ENCODE measurements around the gene ECE1. TPM values are rescaled to one million over a fixed set of nuclear protein-coding genes. Genes with fewer than 3 reads are reported as not detected.

ECE1 gene
- total RNA-seq, 1 experiment from 2014 or later, result 192 TPM

GRCh38 chr1:21176586-21177555 is 113.4 kb downstream of the ECE1 start, which contains the start of gene EIF4G3:
Gene EIF4G3, minus strand, starts transcription at chr1:21176897. Its CDS starts 174,155 bp downstream, at chr1:21002742.
- DNase-seq (ENCODE audit: low read depth, low spot score) (peak; percentile 91), ATAC-seq (peak; percentile 97)
- H3K36me3 ChIP-seq (ENCODE audit: control insufficient read depth, insufficient read depth, low read length), result peaks cover 3% of the 10 kb centered on the region; the same call in 1 of the 2 replicates
- peak; percentile 86; the same call in 1 of the 2 replicates for TF ChIP-seq POLR2AphosphoS5 (IDR thresholded peaks at IDR 0.05; ENCODE audit: low read depth, low read length)
- TF ChIP-seq REST (IDR thresholded peaks at IDR 0.05; ENCODE audit: insufficient read depth in 1 of 2, low read depth in 2 of 2, low read length in 1 of 2), result no peak
- TF ChIP-seq TCF7L2 (IDR thresholded peaks at IDR 0.05; ENCODE audit: low read depth, low read length), result 0 out of 2 replicates have a peak, but pooled peaks have one; percentile 63
- peak within 1 kb of the TSS; percentile 93 to 94 for H3K4me3 ChIP-seq (ENCODE audit: low read depth in 2 of 2, low read length in 2 of 2)
- H3K4me1 ChIP-seq (ENCODE audit: control insufficient read depth, insufficient read depth, low read length), result peaks cover 10% of the 10 kb centered on the region; the same call in 1 of the 2 replicates
- no peaks in the 10 kb centered on the region for H3K9me3 ChIP-seq (ENCODE audit: control insufficient read depth, insufficient read depth, low read depth, low read length)
- in situ Hi-C loops (cut with HindIII; ENCODE audit: low pct_unique_long_range_greater_than_20kb, low sequenced_read_pairs) (no loop called here), intact Hi-C loops (cut with micrococcal nuclease; ENCODE audit: unreplicated experiment) (no loop called here)
- no peaks in the 10 kb centered on the region for H3K27me3 ChIP-seq (ENCODE audit: control insufficient read depth, insufficient read depth, low read length)
- no TSS peak for BruUV-seq (replicated peaks)
- peak within 1 kb of the TSS; percentile 94 for H3K27ac ChIP-seq (ENCODE audit: low read length)
- POLR2A ChIA-PET, result no interaction called here
- CTCF ChIA-PET, result no interaction called here

- TF ChIP-seq SIN3A (IDR thresholded peaks at IDR 0.05; ENCODE audit: borderline replicate concordance, insufficient read depth, low read depth, low read length) (0 out of 2 replicates have a peak, but pooled peaks have one; percentile 42), TCF7L2 (IDR thresholded peaks at IDR 0.05; ENCODE audit: low read depth, low read length) (no peak)
- peaks cover 17% of the 10 kb centered on the region; the same call in 1 of the 2 replicates for H3K4me1 ChIP-seq (ENCODE audit: control insufficient read depth, insufficient read depth, low read length)
- no TSS peak for BruUV-seq (replicated peaks)
- ATAC-seq (peak; percentile 14), DNase-seq (ENCODE audit: low read depth, low spot score) (no peak)
- in situ Hi-C loops (cut with HindIII; ENCODE audit: low pct_unique_long_range_greater_than_20kb, low sequenced_read_pairs) (no loop called here), intact Hi-C loops (cut with micrococcal nuclease; ENCODE audit: unreplicated experiment) (no loop called here)
- ChIA-PET POLR2A (interaction anchor here (1.0 kb wide), 1 partner anchor 20 kb away, joined by 4 read pairs; no protein-coding TSS in a partner anchor), CTCF (interaction anchor here (0.6 kb wide), 1 partner anchor 196 kb away, joined by 4 read pairs; no protein-coding TSS in a partner anchor)
- H3K9me3 ChIP-seq (ENCODE audit: control insufficient read depth, insufficient read depth, low read depth, low read length), result no peaks in the 10 kb centered on the region
- peak overlapping the region; percentile 73 for H3K27ac ChIP-seq (ENCODE audit: low read length)
- H3K36me3 ChIP-seq (ENCODE audit: control insufficient read depth, insufficient read depth, low read length), result peaks cover 3% of the 10 kb centered on the region; the same call in 1 of the 2 replicates
- H3K4me3 ChIP-seq (ENCODE audit: low read depth in 2 of 2, low read length in 2 of 2), result peak overlapping the region; percentile 93 to 94
- no peaks in the 10 kb centered on the region for H3K27me3 ChIP-seq (ENCODE audit: control insufficient read depth, insufficient read depth, low read length)
These were observed 114.3 kb downstream of the ECE1 start for GRCh38 chr1:21175670-21176581.

GRCh38 chr1:21175324-21175669 is 115.0 kb downstream of the ECE1 start:
- in situ Hi-C loops (cut with HindIII; ENCODE audit: low pct_unique_long_range_greater_than_20kb, low sequenced_read_pairs), result no loop called here
- H3K27me3 ChIP-seq (ENCODE audit: control insufficient read depth, insufficient read depth, low read length), result no peaks in the 10 kb centered on the region
- no peak for TF ChIP-seq POLR2AphosphoS5 (IDR thresholded peaks at IDR 0.05; ENCODE audit: low read depth, low read length)
- no peak for TF ChIP-seq TCF7L2 (IDR thresholded peaks at IDR 0.05; ENCODE audit: low read depth, low read length)
- TF ChIP-seq SIN3A (IDR thresholded peaks at IDR 0.05; ENCODE audit: borderline replicate concordance, insufficient read depth, low read depth, low read length), result no peak
- TF ChIP-seq REST (IDR thresholded peaks at IDR 0.05; ENCODE audit: insufficient read depth in 1 of 2, low read depth in 2 of 2, low read length in 1 of 2), result no peak
- TF ChIP-seq CTCF (IDR thresholded peaks at IDR 0.05), result no peak
- peaks cover 17% of the 10 kb centered on the region; the same call in 1 of the 2 replicates for H3K4me1 ChIP-seq (ENCODE audit: control insufficient read depth, insufficient read depth, low read length)
- H3K27ac ChIP-seq (ENCODE audit: low read length), result peak overlapping the region; percentile 73
- H3K9me3 ChIP-seq (ENCODE audit: control insufficient read depth, insufficient read depth, low read depth, low read length), result no peaks in the 10 kb centered on the region
- no peak for ATAC-seq
- CTCF ChIA-PET, result no interaction called here
- BruUV-seq (replicated peaks), result no TSS peak
- no peak for DNase-seq (ENCODE audit: low read depth, low spot score)
- H3K4me3 ChIP-seq (ENCODE audit: low read depth in 2 of 2, low read length in 2 of 2), result peak overlapping the region; percentile 93 to 94
- POLR2A ChIA-PET, result interaction anchor here (1.0 kb wide), 1 partner anchor 19 kb away, joined by 4 read pairs; no protein-coding TSS in a partner anchor
- intact Hi-C loops (cut with micrococcal nuclease; ENCODE audit: unreplicated experiment), result no loop called here
- peaks cover 3% of the 10 kb centered on the region; the same call in 1 of the 2 replicates for H3K36me3 ChIP-seq (ENCODE audit: control insufficient read depth, insufficient read depth, low read length)
